ENCODE results near the gene CTNND2. TPM values are rescaled to one million over a fixed set of nuclear protein-coding genes. Genes with fewer than 3 reads are reported as not detected.

CTNND2 gene
- total RNA-seq, 2 donors from 2014 or later = not detected

GRCh38 chr5:11230890-11231289 lies 673.4 kb downstream of the CTNND2 start:
- no peak for DNase-seq (ENCODE audit: low spot score)
- no peak for ATAC-seq (ENCODE audit: insufficient number of reproducible peaks, low FRiP score, low read depth)
- no peak for TF ChIP-seq CTCF (IDR thresholded peaks at IDR 0.05)

GRCh38 chr5:11227064-11227463 lies 677.2 kb downstream of the CTNND2 start:
- no peak for TF ChIP-seq CTCF (IDR thresholded peaks at IDR 0.05)
- Histone ChIP-seq H3K27me3 (replicated peaks; ENCODE audit: insufficient read depth) (no peaks in the 10 kb centered on the region), H3K4me3 (no peak overlapping the region), H3K36me3 (no peaks in the 10 kb centered on the region), H3K27ac (no peak overlapping the region), H3K9me3 (no peaks in the 10 kb centered on the region), H3K4me1 (ENCODE audit: control insufficient read depth in 1 of 2, low read depth in 2 of 2) (no peaks in the 10 kb centered on the region)
- no peak for ATAC-seq (ENCODE audit: insufficient number of reproducible peaks, low FRiP score, low read depth)
- DNase-seq (ENCODE audit: low spot score) = no peak

More at GRCh38 chr5:11230890-11231289, 673.4 kb downstream of the CTNND2 start:
- Histone ChIP-seq H3K36me3 (no peaks in the 10 kb centered on the region), H3K4me3 (no peak overlapping the region), H3K9me3 (no peaks in the 10 kb centered on the region), H3K27ac (no peak overlapping the region), H3K27me3 (replicated peaks; ENCODE audit: insufficient read depth) (no peaks in the 10 kb centered on the region), H3K4me1 (ENCODE audit: control insufficient read depth in 1 of 2, low read depth in 2 of 2) (no peaks in the 10 kb centered on the region)

DNA sequence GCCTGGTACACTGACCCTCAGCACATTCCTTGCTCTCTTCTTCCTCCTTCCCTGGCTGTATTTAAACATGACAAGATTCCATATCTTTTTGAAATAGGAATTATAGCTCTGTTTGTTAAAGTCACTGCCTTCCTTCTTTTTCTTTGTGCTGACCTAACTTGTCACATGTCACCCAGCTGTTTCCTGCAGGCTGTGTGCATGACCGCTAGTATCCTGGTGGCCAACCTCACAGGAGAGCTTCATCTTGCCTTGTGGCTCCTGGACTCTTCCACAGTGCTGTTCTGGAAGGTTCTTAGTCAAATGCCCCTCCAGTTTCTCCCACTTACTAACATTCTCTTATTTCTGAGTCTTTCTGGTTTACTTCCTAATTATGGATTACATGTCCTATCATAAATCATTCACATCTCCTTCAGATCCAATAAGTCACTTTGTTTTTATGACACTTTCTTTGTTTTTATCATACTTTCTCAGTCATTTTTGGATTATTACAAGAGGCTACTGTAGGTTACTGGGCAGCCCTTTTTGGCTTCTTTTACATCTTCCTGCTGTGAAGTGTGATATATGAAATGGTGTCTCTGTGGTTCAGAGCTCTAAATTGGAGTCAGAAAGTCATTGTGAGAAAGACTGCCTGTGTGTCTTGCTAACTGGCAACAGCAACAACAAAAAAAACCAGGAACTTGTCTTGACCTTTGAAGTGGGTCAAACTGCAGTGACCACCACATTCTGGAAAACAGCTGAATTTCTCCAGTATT lies 679.6 kb downstream of the CTNND2 start:
- no peaks in the 10 kb centered on the region for H3K4me1 ChIP-seq (ENCODE audit: control insufficient read depth in 1 of 2, low read depth in 2 of 2)
- no peak for DNase-seq (ENCODE audit: low spot score)
- TF ChIP-seq CTCF (IDR thresholded peaks at IDR 0.05) = no peak

GRCh38 chr5:11222169-11222568 lies 682.1 kb downstream of the CTNND2 start:
- ATAC-seq (ENCODE audit: insufficient number of reproducible peaks, low FRiP score, low read depth) = no peak
- H3K27ac ChIP-seq = no peak overlapping the region
- no peaks in the 10 kb centered on the region for H3K27me3 ChIP-seq (replicated peaks; ENCODE audit: insufficient read depth)
- H3K36me3 ChIP-seq = no peaks in the 10 kb centered on the region
- no peak for DNase-seq (ENCODE audit: low spot score)
- no peak for TF ChIP-seq CTCF (IDR thresholded peaks at IDR 0.05)
- no peaks in the 10 kb centered on the region for H3K9me3 ChIP-seq
- no peak overlapping the region for H3K4me3 ChIP-seq
- H3K4me1 ChIP-seq (ENCODE audit: control insufficient read depth in 1 of 2, low read depth in 2 of 2) = no peaks in the 10 kb centered on the region

More for the DNA sequence above, 679.6 kb downstream of the CTNND2 start:
- Histone ChIP-seq H3K9me3 (no peaks in the 10 kb centered on the region), H3K4me3 (no peak overlapping the region), H3K27ac (no peak overlapping the region), H3K36me3 (no peaks in the 10 kb centered on the region), H3K27me3 (replicated peaks; ENCODE audit: insufficient read depth) (no peaks in the 10 kb centered on the region)
- ATAC-seq (ENCODE audit: insufficient number of reproducible peaks, low FRiP score, low read depth) = no peak

DNA sequence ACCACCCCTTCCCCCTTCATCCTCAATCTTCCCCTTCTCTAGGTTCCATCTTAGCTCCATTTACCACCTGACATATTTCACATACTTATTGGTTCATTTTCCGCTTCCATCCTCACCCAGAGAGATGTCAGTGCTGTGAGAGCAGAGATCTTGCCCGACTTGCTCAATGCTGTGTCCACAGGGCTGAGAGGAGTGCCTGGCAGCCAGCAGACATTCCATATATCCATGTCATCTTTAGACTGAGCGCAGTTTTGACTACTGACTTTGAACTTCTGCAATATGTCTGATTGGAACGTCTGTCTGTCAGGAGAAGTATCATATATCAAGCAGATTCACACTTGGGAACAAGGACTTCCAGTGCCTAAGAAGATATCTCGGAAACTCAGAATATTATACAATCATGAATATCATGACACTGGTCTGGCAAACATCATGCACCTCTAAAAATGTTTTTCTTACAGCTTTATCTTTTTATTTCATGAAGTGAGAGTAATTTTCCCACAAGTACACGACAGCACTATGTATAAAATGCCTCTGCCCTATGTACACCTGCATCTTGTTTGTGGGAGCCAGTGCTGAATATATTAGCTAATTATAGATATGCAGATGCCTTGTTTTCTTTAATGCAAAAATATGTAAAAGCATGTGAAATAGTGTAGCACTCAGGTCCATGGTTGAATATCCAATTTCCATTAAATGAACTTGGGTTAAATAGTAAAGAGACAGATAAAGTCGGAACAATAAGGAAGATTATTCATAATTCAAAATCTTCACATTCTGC lies 689.2 kb downstream of the CTNND2 start:
- Histone ChIP-seq H3K9me3 (no peaks in the 10 kb centered on the region), H3K4me1 (ENCODE audit: control insufficient read depth in 1 of 2, low read depth in 2 of 2) (no peaks in the 10 kb centered on the region), H3K27me3 (replicated peaks; ENCODE audit: insufficient read depth) (no peaks in the 10 kb centered on the region), H3K36me3 (no peaks in the 10 kb centered on the region), H3K4me3 (no peak overlapping the region), H3K27ac (no peak overlapping the region)
- TF ChIP-seq CTCF (IDR thresholded peaks at IDR 0.05) = no peak
- no peak for ATAC-seq (ENCODE audit: insufficient number of reproducible peaks, low FRiP score, low read depth)
- no peak for DNase-seq (ENCODE audit: low spot score)

All from thoracic aorta (tissue), 2 donors.